T1000 (cell line): ENCODE data around the gene SPSB2.
"Not testable (repeated sequence)": the region's sequence is repeated elsewhere in the genome, so short reads cannot be mapped to it uniquely, and the experiment has no call there.

Experiments
- DNase-seq: peaks from one replicate; lab custom pipeline; 2025; ENCODE audit warnings: mixed read lengths; lab: John Stamatoyannopoulos, UW

SPSB2 gene, protein sequence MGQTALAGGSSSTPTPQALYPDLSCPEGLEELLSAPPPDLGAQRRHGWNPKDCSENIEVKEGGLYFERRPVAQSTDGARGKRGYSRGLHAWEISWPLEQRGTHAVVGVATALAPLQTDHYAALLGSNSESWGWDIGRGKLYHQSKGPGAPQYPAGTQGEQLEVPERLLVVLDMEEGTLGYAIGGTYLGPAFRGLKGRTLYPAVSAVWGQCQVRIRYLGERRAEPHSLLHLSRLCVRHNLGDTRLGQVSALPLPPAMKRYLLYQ

DNA sequence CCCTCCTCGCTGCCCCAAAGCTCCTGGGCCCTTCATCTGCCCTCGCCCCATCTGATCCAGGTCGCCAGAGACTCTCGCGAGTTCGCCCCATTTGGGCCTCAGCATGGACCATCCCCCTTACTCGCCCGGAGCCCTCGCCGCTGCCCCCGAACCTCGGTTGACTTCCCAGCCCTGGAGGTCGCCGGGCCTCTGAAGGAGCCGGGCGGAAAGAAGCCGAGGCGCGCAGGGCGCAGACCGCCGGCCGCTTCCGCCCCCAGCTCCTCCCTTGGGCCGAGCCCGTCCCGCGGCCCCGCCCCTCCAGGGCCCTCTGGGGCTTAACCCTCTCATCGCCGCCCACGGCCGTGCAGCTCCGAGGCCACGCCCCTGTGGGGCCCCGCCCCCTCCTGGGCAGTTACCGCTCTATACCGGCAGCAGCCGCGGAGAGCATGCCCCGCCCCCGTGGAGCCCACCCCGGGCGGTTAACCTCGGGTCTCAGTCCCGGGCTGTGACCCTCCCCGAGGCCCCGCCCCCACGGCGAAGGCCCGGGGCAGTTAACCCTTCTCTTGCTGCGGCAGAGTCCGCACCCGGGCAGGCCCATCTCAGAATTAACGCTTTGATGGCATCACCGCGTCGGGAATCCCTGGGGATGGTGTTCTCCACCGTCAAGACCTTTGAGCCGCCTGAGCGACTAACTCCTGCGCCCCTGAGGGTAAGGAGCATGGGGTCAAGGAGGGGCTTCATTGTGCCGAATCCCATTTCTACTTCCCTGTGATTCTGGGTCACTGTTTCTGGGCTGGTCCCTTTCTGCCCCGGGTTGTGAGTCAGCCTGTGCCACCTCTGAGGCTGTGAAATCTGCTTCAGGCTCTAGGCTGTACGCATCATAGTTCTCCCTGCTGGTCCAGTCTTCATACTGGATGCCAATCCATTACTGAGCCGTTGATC is at the start of gene SPSB2:
SPSB2 (minus strand) TSS at position 210 of the 921 bp plus-strand sequence. CDS start 402 bp downstream, outside the sequence.
- DNase-seq = peak; percentile 94

GRCh38 chr12:6921996-6922946 is 49.2 kb upstream of the SPSB2 start:
- no peak for DNase-seq

DNA sequence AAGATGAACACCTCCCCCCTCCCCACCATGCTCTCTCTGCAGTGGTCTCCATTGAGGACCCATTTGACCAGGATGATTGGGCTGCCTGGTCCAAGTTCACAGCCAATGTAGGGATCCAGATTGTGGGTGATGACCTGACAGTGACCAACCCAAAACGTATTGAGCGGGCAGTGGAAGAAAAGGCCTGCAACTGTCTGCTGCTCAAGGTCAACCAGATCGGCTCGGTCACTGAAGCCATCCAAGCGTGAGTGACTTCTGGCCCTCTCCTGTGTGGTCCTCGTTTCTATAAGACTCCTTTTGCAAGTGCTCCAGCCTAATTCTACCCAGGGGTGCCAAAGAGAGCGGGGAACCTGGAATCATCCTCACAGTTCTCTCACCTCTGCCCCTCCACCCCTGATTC is 48.4 kb upstream of the SPSB2 start:
- no peak for DNase-seq

DNA sequence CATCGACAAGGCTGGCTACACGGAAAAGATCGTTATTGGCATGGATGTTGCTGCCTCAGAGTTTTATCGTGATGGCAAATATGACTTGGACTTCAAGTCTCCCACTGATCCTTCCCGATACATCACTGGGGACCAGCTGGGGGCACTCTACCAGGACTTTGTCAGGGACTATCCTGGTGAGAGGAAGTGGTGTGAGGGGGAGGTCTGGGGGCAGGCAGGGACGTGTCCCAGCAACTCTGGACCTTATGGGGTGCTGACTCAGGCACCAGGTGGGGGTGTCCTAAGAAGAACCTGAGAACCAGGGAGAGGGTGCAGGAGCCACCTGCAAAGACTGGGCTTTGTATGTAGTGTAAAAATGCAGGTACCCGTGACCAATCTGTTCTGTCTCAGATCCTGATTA is 46.5 kb upstream of the SPSB2 start:
- no peak for DNase-seq

DNA sequence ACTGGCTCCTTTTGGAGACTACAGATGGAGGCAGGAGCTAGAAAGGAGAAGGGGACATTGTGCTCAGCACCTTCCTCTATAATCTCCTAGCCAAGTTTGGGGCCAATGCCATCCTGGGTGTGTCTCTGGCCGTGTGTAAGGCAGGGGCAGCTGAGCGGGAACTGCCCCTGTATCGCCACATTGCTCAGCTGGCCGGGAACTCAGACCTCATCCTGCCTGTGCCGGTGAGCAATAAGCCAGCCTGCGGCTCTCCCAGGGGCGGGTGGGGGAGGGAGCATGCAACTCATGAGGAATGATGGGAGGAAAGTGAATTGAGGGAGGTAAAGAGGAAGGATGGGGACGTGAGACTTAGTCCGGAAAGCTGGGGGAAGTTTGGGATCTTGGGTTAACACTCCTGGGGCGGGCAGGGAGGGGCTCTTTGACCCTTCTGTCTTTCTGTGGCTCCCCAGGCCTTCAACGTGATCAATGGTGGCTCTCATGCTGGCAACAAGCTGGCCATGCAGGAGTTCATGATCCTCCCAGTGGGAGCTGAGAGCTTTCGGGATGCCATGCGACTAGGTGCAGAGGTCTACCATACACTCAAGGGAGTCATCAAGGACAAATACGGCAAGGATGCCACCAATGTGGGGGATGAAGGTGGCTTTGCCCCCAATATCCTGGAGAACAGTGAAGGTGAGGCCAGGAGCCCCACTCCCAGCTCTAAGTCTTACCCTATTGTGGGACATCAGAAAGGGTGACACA is 44.6 kb upstream of the SPSB2 start:
- DNase-seq = no peak

- no peak for DNase-seq
Measured at GRCh38 chr12:6916426-6917200, 43.5 kb upstream of the SPSB2 start.

DNA sequence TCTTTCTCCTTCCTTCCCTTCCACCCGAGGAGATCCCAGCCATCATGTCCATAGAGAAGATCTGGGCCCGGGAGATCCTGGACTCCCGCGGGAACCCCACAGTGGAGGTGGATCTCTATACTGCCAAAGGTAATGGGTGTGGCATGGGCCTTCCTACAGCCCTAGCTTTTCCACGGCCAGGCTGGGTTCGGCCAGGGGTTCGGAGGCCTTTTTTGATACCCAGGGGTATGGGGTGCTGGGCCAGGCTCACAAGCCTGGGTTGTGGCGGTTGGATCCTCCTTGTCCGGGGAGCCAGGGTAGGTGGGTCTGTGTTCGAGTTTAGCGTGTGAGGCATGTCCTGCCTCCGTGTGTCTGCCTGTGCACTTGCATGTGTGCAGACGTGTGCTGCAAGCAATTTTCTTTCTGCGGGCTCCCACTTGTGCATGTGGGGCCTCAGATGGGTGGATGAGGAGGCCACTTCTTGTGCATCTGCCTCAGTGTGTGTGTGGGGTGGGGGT is 42.7 kb upstream of the SPSB2 start:
- no peak for DNase-seq

DNA sequence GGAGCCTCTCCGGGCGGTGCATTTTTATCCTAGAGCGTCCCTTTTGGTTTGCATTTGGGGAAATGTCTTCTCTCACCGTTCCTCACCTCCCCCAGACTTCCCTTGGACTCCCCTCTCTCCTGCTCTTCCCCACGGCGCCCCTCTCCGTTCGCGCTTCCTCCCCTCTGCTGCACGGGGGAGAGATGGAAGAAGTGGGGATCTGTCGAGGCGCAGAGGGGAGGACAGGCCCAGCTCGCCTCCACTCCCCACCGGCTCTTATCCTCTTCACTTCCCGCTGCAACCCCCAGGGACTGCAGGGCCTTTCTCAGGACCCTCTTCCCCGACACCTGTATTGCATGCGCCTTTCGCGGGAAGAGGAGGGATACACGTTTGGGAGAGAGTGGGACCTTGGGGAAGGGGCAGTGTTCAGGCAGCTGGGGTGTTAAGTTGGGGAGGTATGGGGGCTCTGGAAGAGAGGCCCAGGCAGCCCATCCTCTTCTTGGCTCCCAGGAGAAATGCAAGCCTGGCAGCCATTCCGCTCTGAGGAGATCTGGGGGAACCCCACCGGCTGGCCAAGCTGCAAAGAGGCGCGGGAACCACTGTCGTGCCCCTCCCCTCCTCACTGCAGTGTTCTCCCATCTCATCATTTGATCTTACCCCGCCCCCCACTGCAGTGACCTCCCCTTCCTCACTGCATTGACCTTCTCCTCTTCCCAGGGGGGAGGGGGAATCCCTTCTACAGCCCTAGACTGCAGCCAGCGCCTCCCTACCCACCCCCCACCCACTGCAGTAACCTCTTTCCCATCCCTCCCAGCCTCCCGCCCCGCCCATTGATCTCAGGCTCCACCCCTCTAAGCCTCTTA is 42.1 kb upstream of the SPSB2 start:
- DNase-seq = no peak

- peak; percentile 48 for DNase-seq
Measured at GRCh38 chr12:6914246-6914946, 41.3 kb upstream of the SPSB2 start, which contains the start of gene ENO2. Gene ENO2 (plus strand): TSS chr12:6914580. CDS start chr12:6915833, 1,253 bp downstream.

- DNase-seq = no peak
Measured at GRCh38 chr12:6912164-6912935, 39.2 kb upstream of the SPSB2 start.

DNA sequence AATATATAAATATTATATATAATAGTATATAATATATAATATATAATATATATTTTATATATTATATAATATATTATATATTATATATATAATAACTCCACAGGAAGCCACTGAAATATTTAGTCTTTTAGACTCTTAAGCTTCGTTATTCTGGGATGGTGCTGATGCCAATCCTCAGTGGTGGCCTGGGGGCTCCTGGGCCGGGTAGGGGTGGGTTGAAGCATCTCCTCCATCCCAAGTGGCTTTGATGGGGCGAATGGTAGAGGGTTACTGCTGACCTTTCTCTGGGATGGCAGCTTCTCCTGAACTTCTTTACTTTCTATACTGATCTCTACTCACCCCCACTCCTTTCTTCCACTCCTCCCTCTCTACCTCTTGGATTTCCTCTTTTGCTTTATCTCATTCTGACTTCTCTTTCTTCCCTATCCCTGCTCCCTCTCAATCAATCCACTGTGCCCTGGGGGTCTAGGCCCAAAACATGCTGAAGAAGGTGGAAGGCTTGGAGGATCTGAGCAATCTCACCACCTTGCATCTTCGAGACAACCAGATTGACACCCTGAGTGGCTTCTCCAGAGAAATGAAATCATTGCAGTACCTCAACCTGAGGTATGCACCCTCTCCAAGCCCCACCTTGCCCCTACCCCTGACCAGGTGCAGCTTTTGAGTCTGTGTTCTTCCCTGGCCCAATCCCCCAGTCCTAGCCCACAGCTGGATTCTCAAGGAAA is 36.5 kb upstream of the SPSB2 start:
- no peak for DNase-seq

DNA sequence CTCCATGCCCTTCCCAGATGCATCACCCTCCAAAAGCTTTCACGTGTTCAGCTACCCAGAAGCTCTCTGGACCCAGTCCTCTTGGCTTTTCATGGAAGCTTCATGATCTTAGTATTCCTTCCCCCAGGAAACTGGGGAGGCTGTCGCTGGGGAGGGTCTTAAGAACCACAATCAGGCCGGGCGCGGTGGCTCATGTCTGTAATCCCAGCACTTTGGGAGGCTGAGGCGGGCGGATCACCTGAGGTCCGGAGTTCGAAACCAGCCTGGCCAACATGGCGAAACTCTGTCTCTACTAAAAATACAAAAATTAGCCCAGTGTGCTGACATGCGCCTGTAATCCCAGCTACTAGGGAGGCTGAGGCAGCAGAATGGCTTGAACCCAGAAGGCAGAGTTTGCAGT is 35.0 kb upstream of the SPSB2 start:
- DNase-seq = not testable (repeated sequence)

- no peak for DNase-seq
Measured at GRCh38 chr12:6905414-6906040, 32.4 kb upstream of the SPSB2 start.

- peak; percentile 95 for DNase-seq
Measured at GRCh38 chr12:6904280-6905276, 31.5 kb upstream of the SPSB2 start, which contains the start of gene LRRC23. Gene LRRC23 (plus strand): TSS chr12:6904822. CDS start chr12:6905634, 812 bp downstream.

DNA sequence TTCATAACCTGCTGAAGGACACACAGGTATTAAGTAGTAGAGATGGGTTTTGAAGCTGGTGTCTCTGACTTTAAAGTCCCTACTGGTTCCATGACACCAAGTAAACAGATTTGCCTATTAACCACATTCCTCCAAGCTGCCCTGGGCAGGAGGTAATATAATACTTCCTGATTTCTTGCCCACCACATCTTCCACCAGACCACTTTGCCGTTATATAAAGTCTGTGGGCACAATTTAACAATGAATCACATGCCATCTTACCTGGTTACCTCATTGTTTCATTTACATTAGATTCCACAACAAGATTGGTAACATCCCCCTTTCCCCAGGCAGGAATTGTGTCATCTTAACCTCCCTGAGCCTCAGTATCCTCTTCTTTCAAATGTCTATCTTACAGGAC is 30.6 kb upstream of the SPSB2 start:
- DNase-seq = no peak
